OCI-LY3 (cell line): ENCODE measurements around the gene PAQR5.

ENCODE experiments used
- EZH2phosphoT487 ChIP-seq: fragments of 200-600 bp; shearing (Covaris generic); IDR thresholded peaks from 2 replicates; pipeline ENCODE4 v1.6.1; 2018; ENCODE audit warnings: antibody characterized with exemption, mixed run types, low read depth
- TF ChIP-seq, protein P1 (sequence below): fragments of 200-600, 300-600 bp; sonication (generic); IDR thresholded peaks from 2 replicates; pipeline ENCODE4 v1.5.1; 2014; ENCODE audit warnings: antibody characterized with exemption, low read length, low read depth

DNA sequence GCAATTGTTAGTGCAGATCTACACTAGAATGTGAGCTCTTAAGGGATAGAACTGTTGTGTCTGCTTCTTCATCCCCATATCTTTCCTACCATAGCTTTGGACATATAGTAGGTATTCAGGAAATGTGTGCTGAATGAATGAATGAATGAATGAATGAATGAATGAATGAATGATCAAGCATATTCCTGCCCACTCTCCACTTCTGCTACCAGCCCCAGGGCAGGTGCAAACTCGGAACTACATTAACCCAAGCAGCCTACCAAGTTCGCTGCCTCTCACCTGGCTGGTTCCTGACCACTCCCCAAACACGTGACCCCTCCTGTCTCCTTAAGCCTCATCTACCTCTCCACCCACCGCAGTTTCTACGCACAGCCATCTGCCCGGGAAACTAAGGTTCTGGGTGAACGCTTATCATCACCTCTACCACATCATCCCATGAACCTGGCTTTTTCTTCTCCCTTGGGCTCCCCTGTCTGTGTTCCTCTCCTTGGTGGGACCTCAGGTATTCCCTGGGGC, 26.8 kb downstream of the PAQR5 start:
- TF ChIP-seq, protein P1, sequence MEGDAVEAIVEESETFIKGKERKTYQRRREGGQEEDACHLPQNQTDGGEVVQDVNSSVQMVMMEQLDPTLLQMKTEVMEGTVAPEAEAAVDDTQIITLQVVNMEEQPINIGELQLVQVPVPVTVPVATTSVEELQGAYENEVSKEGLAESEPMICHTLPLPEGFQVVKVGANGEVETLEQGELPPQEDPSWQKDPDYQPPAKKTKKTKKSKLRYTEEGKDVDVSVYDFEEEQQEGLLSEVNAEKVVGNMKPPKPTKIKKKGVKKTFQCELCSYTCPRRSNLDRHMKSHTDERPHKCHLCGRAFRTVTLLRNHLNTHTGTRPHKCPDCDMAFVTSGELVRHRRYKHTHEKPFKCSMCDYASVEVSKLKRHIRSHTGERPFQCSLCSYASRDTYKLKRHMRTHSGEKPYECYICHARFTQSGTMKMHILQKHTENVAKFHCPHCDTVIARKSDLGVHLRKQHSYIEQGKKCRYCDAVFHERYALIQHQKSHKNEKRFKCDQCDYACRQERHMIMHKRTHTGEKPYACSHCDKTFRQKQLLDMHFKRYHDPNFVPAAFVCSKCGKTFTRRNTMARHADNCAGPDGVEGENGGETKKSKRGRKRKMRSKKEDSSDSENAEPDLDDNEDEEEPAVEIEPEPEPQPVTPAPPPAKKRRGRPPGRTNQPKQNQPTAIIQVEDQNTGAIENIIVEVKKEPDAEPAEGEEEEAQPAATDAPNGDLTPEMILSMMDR: no peak
- TF ChIP-seq EZH2phosphoT487: no peak
